ENCODE results near the gene SKIC2.
"Not testable (repeated sequence)": the region's sequence is repeated elsewhere in the genome, so short reads cannot be mapped to it uniquely, and the experiment has no call there.

The SKIC2 gene

GRCh38 chr6:31928672-31928939 is 30.4 kb upstream of the SKIC2 start:
- Histone ChIP-seq H3K4me3 (ENCODE audit: low read depth, low read length) (no peak overlapping the region), H3K9me3 (no peaks in the 10 kb centered on the region; the same call in 1 of the 2 replicates), H3K36me3 (no peaks in the 10 kb centered on the region), H3K27me3 (no peaks in the 10 kb centered on the region), H3K4me1 (no peaks in the 10 kb centered on the region)
- no peak for TF ChIP-seq CTCF (IDR thresholded peaks at IDR 0.05; ENCODE audit: low read depth, low read length)
- no peak for DNase-seq

DNA sequence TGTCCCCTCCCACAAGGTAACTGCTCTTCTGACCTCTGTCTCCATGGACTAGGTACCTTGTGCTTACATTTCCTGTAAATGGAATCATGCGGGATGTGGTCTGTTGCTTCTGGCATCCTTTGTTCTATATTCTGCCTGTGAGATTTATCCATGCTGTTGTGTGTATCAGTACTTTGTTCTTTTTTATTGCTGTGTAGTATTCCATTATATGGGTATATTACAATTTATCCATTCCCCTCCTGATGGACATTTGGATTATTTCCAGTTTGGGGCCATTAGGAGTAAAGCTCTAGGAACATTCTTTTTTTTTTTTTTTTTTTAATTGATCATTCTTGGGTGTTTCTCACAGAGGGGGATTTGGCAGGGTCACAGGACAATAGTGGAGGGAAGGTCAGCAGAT is 28.0 kb upstream of the SKIC2 start:
- Histone ChIP-seq H3K36me3 (no peaks in the 10 kb centered on the region), H3K27me3 (no peaks in the 10 kb centered on the region), H3K9me3 (no peaks in the 10 kb centered on the region; the same call in 1 of the 2 replicates), H3K4me3 (ENCODE audit: low read depth, low read length) (no peak overlapping the region), H3K4me1 (no peaks in the 10 kb centered on the region)
- no peak for DNase-seq
- TF ChIP-seq CTCF (IDR thresholded peaks at IDR 0.05; ENCODE audit: low read depth, low read length) = no peak

DNA sequence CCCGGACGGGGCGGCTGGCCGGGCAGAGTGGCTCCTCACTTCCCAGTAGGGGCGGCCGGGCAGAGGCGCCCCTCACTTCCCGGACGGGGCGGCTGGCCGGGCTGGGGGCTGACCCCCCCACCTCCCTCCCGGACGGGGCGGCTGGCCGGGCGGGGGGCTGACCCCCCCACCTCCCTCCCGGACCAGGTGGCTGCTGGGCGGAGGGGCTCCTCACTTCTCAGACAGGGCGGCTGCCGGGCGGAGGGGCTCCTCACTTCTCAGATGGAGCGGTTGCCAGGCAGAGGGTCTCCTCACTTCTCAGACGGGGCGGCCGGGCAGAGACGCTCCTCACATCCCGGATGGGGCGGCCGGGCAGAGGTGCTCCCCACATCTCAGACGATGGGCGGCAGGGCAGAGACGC is 26.8 kb upstream of the SKIC2 start:
- H3K36me3 ChIP-seq; H3K4me3 ChIP-seq (ENCODE audit: low read depth, low read length); H3K4me1 ChIP-seq; DNase-seq; H3K9me3 ChIP-seq; H3K27me3 ChIP-seq: not testable (repeated sequence)

- no peaks in the 10 kb centered on the region for H3K27me3 ChIP-seq
- no peak for TF ChIP-seq CTCF (IDR thresholded peaks at IDR 0.05; ENCODE audit: low read depth, low read length)
- DNase-seq = no peak
- H3K4me1 ChIP-seq = no peaks in the 10 kb centered on the region
- no peaks in the 10 kb centered on the region; the same call in 1 of the 2 replicates for H3K9me3 ChIP-seq
- no peaks in the 10 kb centered on the region for H3K36me3 ChIP-seq
- H3K4me3 ChIP-seq (ENCODE audit: low read depth, low read length) = no peak overlapping the region
Measured at GRCh38 chr6:31933537-31933936, 25.4 kb upstream of the SKIC2 start.

- no peak overlapping the region for H3K4me3 ChIP-seq (ENCODE audit: low read depth, low read length)
- no peak for TF ChIP-seq CTCF (IDR thresholded peaks at IDR 0.05; ENCODE audit: low read depth, low read length)
- H3K36me3 ChIP-seq = no peaks in the 10 kb centered on the region
- no peaks in the 10 kb centered on the region for H3K27me3 ChIP-seq
- H3K9me3 ChIP-seq = no peaks in the 10 kb centered on the region; the same call in 1 of the 2 replicates
- no peaks in the 10 kb centered on the region; the same call in 1 of the 2 replicates for H3K4me1 ChIP-seq
- no peak for DNase-seq
Measured at GRCh38 chr6:31935021-31935420, 24.0 kb upstream of the SKIC2 start.

DNA sequence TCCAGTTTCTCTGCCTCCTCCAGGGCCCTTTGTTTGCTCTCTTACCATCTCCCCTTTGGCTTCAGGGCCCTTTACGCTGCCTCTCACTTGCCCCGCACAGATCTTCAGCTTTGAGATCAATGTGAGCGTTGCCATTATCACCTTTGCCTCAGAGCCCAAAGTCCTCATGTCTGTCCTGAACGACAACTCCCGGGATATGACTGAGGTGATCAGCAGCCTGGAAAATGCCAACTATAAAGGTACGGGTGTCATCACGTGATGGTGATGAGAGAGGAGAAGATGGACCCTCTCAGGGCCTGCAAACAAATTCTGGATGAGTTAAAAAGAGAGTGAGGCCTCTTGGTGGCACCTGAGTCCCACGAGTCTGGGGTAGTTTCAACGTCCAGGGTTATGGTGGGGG is 23.2 kb upstream of the SKIC2 start:
- no peak for TF ChIP-seq CTCF (IDR thresholded peaks at IDR 0.05; ENCODE audit: low read depth, low read length)
- H3K4me3 ChIP-seq (ENCODE audit: low read depth, low read length) = no peak overlapping the region
- H3K36me3 ChIP-seq = no peaks in the 10 kb centered on the region
- DNase-seq = no peak
- H3K4me1 ChIP-seq = no peaks in the 10 kb centered on the region; the same call in 1 of the 2 replicates
- no peaks in the 10 kb centered on the region for H3K27me3 ChIP-seq
- H3K9me3 ChIP-seq = no peaks in the 10 kb centered on the region; the same call in 1 of the 2 replicates

GRCh38 chr6:31940256-31940664 is 18.7 kb upstream of the SKIC2 start:
- DNase-seq = no peak
- H3K4me1 ChIP-seq = no peaks in the 10 kb centered on the region; the same call in 1 of the 2 replicates
- H3K4me3 ChIP-seq (ENCODE audit: low read depth, low read length) = no peak overlapping the region
- no peaks in the 10 kb centered on the region for H3K36me3 ChIP-seq
- no peaks in the 10 kb centered on the region for H3K9me3 ChIP-seq
- H3K27me3 ChIP-seq = no peaks in the 10 kb centered on the region
- no peak for TF ChIP-seq CTCF (IDR thresholded peaks at IDR 0.05; ENCODE audit: low read depth, low read length)
